ENCODE results near the gene PIGT. TPM values are rescaled to one million over a fixed set of nuclear protein-coding genes. Genes with fewer than 3 reads are reported as not detected.

PIGT gene
- total RNA-seq, 1 donor from 2014 or later: 74.5 TPM

- no peak overlapping the region for H3K4me3 Mint-ChIP-seq
- DNase-seq (no peak), ATAC-seq (ENCODE audit: low read depth) (no peak)
- POLR2A ChIA-PET: no interaction called here
- CTCF ChIA-PET: interaction anchor here (0.8 to 2.9 kb wide), 8 partner anchors 10 to 131 kb away, joined by 3 to 20 read pairs (median 4); partner anchors contain the start of gene SYS1
- intact Hi-C loops (cut with micrococcal nuclease): no loop called here
- no peak overlapping the region for H3K27ac Mint-ChIP-seq
- peaks cover 19% of the 10 kb centered on the region for H3K4me1 Mint-ChIP-seq
- no peaks in the 10 kb centered on the region for H3K36me3 Mint-ChIP-seq (ENCODE audit: low read depth)
- no peak for TF ChIP-seq CTCF (IDR thresholded peaks at IDR 0.05)
- peaks cover 2% of the 10 kb centered on the region for H3K27me3 Mint-ChIP-seq
- no peaks in the 10 kb centered on the region for H3K9me3 Mint-ChIP-seq
These were observed 33.6 kb downstream of the PIGT start for GRCh38 chr20:45449528-45449927.

GRCh38 chr20:45450097-45450818 is 34.3 kb downstream of the PIGT start:
- Mint-ChIP-seq H3K36me3 (ENCODE audit: low read depth) (no peaks in the 10 kb centered on the region), H3K4me1 (peaks cover 19% of the 10 kb centered on the region), H3K27me3 (peaks cover 2% of the 10 kb centered on the region), H3K4me3 (no peak overlapping the region), H3K9me3 (no peaks in the 10 kb centered on the region), H3K27ac (no peak overlapping the region)
- ChIA-PET CTCF (interaction anchor here (0.6 to 2.9 kb wide), 17 partner anchors 10 to 401 kb away, joined by 3 to 20 read pairs (median 3); partner anchors contain the start of gene SYS1), POLR2A (no interaction called here)
- intact Hi-C loops (cut with micrococcal nuclease): loop anchor here (1.0 kb wide), 1 partner anchor 87 kb away; the partner anchor contains the start of gene SYS1
- ATAC-seq (ENCODE audit: low read depth) (peak; percentile 46), DNase-seq (no peak)
- TF ChIP-seq CTCF (IDR thresholded peaks at IDR 0.05): peak; percentile 56

GRCh38 chr20:45452238-45452637 is 36.3 kb downstream of the PIGT start:
- ATAC-seq (ENCODE audit: low read depth) (peak; percentile 64), DNase-seq (no peak)
- no peaks in the 10 kb centered on the region for H3K27me3 Mint-ChIP-seq
- intact Hi-C loops (cut with micrococcal nuclease): no loop called here
- H3K27ac Mint-ChIP-seq: no peak overlapping the region
- ChIA-PET CTCF (interaction anchor here (1.1 to 2.0 kb wide), 4 partner anchors 15 to 319 kb away, joined by 3 to 10 read pairs (median 4); no protein-coding TSS in a partner anchor), POLR2A (interaction anchor here (0.6 to 1.1 kb wide), 2 partner anchors 78 to 316 kb away, joined by 3 to 6 read pairs; no protein-coding TSS in a partner anchor)
- no peak for TF ChIP-seq CTCF (IDR thresholded peaks at IDR 0.05)
- H3K9me3 Mint-ChIP-seq: no peaks in the 10 kb centered on the region
- H3K36me3 Mint-ChIP-seq (ENCODE audit: low read depth): no peaks in the 10 kb centered on the region
- H3K4me1 Mint-ChIP-seq: peaks cover 19% of the 10 kb centered on the region
- no peak overlapping the region for H3K4me3 Mint-ChIP-seq

- intact Hi-C loops (cut with micrococcal nuclease): no loop called here
- Mint-ChIP-seq H3K27ac (no peak overlapping the region), H3K36me3 (ENCODE audit: low read depth) (no peaks in the 10 kb centered on the region), H3K27me3 (no peaks in the 10 kb centered on the region), H3K4me1 (peaks cover 19% of the 10 kb centered on the region), H3K9me3 (no peaks in the 10 kb centered on the region), H3K4me3 (no peak overlapping the region)
- no peak for DNase-seq
- no peak for TF ChIP-seq CTCF (IDR thresholded peaks at IDR 0.05)
- POLR2A ChIA-PET: no interaction called here
- no peak for ATAC-seq (ENCODE audit: low read depth)
- CTCF ChIA-PET: interaction anchor here (1.0 to 2.0 kb wide), 5 partner anchors 16 to 318 kb away, joined by 3 to 10 read pairs (median 4); no protein-coding TSS in a partner anchor
These were observed 37.1 kb downstream of the PIGT start for GRCh38 chr20:45452772-45453691.

GRCh38 chr20:45456632-45457031 is 40.7 kb downstream of the PIGT start:
- Mint-ChIP-seq H3K27ac (no peak overlapping the region), H3K4me1 (peaks cover 14% of the 10 kb centered on the region), H3K9me3 (no peaks in the 10 kb centered on the region), H3K27me3 (no peaks in the 10 kb centered on the region), H3K4me3 (no peak overlapping the region), H3K36me3 (ENCODE audit: low read depth) (no peaks in the 10 kb centered on the region)
- ChIA-PET POLR2A (no interaction called here), CTCF (no interaction called here)
- no peak for DNase-seq
- no peak for TF ChIP-seq CTCF (IDR thresholded peaks at IDR 0.05)
- no peak for ATAC-seq (ENCODE audit: low read depth)
- intact Hi-C loops (cut with micrococcal nuclease): no loop called here

Measured in activated B cell treated with CpG ODN at 0.5 μM for 24 hours (primary cell).